AG04450 (cell line): ENCODE measurements around the gene STT3A. TPM values are rescaled to one million over a fixed set of nuclear protein-coding genes. Genes with fewer than 3 reads are reported as not detected.

ENCODE experiments used
- CTCF ChIA-PET: fragments of 300-600, 350-600 bp; formaldehyde crosslinking; extraction: SDS; loops from one replicate; lab custom pipeline; 2022; ENCODE audit warnings: antibody characterized with exemption, inconsistent platforms; lab: Charles Lee
- POLR2A ChIA-PET: fragments of 350-600 bp; formaldehyde crosslinking; extraction: SDS; loops from one replicate; lab custom pipeline; 2021; ENCODE audit warnings: antibody characterized with exemption, inconsistent platforms; lab: Yijun Ruan, JAX
- DNase-seq: peaks from one replicate; pipeline ENCODE4 v3.0.0-alpha.2; 2011; ENCODE audit warnings: low read depth, low spot score
- H3K27ac ChIP-seq: one replicate; pipeline ENCODE4 v1.5.1; 2012; ENCODE audit warnings: low read depth, low read length, control low read depth
- H3K27me3 ChIP-seq: one replicate; pipeline ENCODE4 v1.6.0; 2012; ENCODE audit warnings: low read length; ENCODE audit not compliant: control insufficient read depth, insufficient read depth
- H3K4me3 ChIP-seq: 2 replicates; pipeline ENCODE4 v1.5.1; 2011; ENCODE audit warnings: mild to moderate bottlenecking, low read depth, low read length, control low read depth
- H3K9me3 ChIP-seq: 2 replicates; pipeline ENCODE4 v1.5.1; 2012; ENCODE audit warnings: low read length; ENCODE audit not compliant: control insufficient read depth, insufficient read depth
- CTCF ChIP-seq: IDR thresholded peaks from 2 replicates; pipeline ENCODE4 v1.5.1; 2011; ENCODE audit warnings: low read depth, low read length, control low read depth, inconsistent platforms
- polyA plus RNA-seq: library from polyadenylated mRNA; depleted of rRNA; stranded (reverse); fragments of >200 nt; gene quantifications from 2 replicates; pipeline ENCODE4 v1.2.3, GENCODE V29; 2011

The STT3A gene
- polyA plus RNA-seq, 1 experiment: 401 TPM

DNA sequence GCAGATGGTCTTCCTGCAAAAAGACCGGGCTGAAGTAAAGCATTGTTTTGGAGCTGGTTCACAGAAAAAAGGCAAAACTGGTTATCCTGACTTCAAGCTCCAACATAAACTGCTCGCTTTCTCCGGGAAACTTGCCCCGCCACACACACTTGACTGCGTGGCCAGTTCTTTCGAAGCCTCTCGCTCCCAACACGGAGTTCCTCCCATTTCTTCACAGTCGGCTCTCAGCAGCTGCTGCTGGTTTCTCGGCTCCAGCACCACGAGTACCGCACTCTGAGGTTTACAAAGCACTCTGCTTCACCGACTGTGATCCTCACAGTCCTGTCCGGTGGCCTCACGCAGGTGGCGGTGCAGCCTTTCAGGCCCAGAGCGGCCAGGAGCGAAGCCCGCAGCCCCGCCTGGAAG is 32.6 kb downstream of the STT3A start:
- peak overlapping the region; percentile 75 for H3K4me3 ChIP-seq
- no peaks in the 10 kb centered on the region for H3K27me3 ChIP-seq
- POLR2A ChIA-PET: interaction anchor here (0.6 to 1.5 kb wide), 6 partner anchors 9 to 263 kb away, joined by 3 to 11 read pairs (median 5); partner anchors contain the start of genes EI24, FEZ1, HYLS1 and STT3A
- H3K9me3 ChIP-seq: no peaks in the 10 kb centered on the region
- CTCF ChIA-PET: interaction anchor here (0.8 to 1.2 kb wide), 2 partner anchors 30 to 43 kb away, joined by 3 to 4 read pairs; no protein-coding TSS in a partner anchor
- DNase-seq: no peak
- H3K27ac ChIP-seq: peak overlapping the region; percentile 92
- TF ChIP-seq CTCF: no peak

DNA sequence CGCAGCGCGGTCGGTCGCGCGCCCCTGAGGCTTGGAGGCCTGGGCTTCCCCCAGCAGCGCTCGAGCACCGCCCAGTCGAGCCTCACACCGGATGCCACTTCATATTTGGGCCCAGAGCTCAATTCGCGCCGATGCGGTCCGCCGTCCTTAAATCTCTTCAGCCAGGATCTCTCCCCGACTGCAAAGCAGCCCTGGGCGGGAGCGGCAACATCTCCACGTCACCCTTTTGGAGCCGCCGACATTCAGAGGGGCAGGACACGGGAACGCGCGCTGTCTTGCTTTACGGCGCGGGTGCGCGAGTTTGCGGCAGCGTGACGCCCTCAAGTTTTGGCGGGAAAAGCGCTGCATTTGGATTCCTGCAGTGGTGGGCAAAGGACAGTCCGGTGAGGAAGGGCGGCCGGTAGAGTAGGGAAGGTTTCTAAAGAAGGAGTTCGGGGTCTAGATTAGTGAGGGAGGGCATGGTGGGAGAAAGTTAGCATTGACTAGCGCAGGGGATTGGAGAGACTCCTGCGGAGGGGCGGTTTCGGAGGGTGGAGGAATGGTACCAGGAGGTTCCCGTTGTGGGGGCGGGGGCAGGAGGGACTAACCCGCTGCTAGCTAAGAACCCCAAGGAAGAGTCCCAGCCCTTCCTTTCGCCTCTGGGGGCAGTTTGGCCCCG is 33.1 kb downstream of the STT3A start:
- peak; percentile 59 for DNase-seq
- no peak for TF ChIP-seq CTCF
- CTCF ChIA-PET: interaction anchor here (0.6 to 1.2 kb wide), 4 partner anchors 11 to 44 kb away, joined by 3 to 4 read pairs (median 3); partner anchors contain the start of gene STT3A
- H3K4me3 ChIP-seq: peak overlapping the region; percentile 75
- POLR2A ChIA-PET: interaction anchor here (0.8 to 1.5 kb wide), 5 partner anchors 9 to 262 kb away, joined by 3 to 11 read pairs (median 5); partner anchors contain the start of genes EI24, FEZ1, HYLS1 and STT3A
- no peaks in the 10 kb centered on the region for H3K27me3 ChIP-seq
- H3K27ac ChIP-seq: peak overlapping the region; percentile 92
- no peaks in the 10 kb centered on the region for H3K9me3 ChIP-seq

DNA sequence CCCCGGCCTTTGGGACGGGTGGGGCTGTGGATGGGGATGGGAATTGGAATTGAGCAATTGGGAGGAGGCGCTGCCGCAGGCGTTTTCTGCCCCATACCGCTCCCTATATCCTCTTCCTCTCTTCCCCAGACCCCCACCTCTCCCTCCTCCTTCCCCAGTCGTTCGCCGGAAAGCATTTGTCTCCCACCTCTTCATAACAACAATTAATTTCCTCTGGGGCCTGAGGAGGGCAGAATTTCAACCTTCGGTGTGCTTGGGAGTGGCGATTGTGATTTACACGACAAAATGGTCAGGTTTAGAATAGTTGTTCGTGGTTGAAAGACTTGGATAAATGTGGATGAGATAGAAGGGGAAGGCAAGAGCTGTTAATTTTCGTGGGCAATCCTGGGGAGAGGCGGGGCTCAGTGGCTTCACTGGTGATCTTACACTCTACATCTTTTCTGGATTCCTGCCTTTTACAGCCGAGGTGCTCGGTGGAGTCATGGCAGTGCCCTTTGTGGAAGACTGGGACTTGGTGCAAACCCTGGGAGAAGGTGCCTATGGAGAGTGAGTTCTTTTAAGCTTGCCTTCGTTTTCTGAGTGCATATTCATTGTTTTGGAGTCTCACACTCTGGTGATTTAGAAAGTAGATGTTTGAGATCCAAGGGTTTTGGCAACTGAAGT is 33.8 kb downstream of the STT3A start:
- DNase-seq: peak; percentile 37
- POLR2A ChIA-PET: interaction anchor here (1.1 to 1.5 kb wide), 3 partner anchors 34 to 261 kb away, joined by 5 to 11 read pairs (median 5); partner anchors contain the start of genes EI24, HYLS1 and STT3A
- Histone ChIP-seq H3K9me3 (no peaks in the 10 kb centered on the region), H3K4me3 (peak overlapping the region; percentile 75), H3K27me3 (no peaks in the 10 kb centered on the region), H3K27ac (peak overlapping the region; percentile 92)
- CTCF ChIA-PET: interaction anchor here (0.5 to 1.2 kb wide), 8 partner anchors 10 to 690 kb away, joined by 3 to 5 read pairs (median 3); partner anchors contain the start of gene STT3A
- peak; percentile 35; the same call in 1 of the 2 replicates for TF ChIP-seq CTCF

DNA sequence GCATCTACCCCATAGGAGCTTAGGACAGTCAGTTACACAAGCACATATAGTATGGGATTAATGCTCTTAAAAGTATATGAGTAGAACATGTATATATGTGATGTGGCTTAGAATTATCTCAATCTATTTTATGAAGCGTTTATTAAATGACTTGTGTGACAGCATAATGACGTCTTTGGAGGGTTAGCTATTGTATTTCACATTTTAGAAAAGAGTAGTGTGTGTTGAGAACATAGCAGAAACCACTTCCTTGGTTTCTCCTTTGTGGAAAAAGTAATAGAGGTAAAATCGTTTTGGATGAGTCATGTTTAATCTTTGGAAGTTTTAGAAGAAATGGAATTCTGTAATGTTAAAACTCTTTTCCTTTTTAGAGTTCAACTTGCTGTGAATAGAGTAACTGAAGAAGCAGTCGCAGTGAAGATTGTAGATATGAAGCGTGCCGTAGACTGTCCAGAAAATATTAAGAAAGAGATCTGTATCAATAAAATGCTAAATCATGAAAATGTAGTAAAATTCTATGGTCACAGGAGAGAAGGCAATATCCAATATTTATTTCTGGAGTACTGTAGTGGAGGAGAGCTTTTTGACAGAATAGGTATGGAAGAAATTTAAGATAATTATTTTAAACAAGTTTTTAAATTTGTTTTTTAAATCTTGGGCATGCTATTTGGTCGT is 34.7 kb downstream of the STT3A start:
- Histone ChIP-seq H3K27ac (no peak overlapping the region), H3K27me3 (no peaks in the 10 kb centered on the region), H3K9me3 (no peaks in the 10 kb centered on the region), H3K4me3 (peak overlapping the region; percentile 75)
- DNase-seq: no peak
- ChIA-PET CTCF (interaction anchor here (0.5 to 1.2 kb wide), 5 partner anchors 22 to 689 kb away, joined by 3 to 5 read pairs (median 3); no protein-coding TSS in a partner anchor), POLR2A (no interaction called here)
- TF ChIP-seq CTCF: no peak
